Mesodermal cell (in vitro differentiated cells): ENCODE measurements around the gene ITM2A.

ENCODE experiments used
- H3K27ac ChIP-seq: 2 replicates; pipeline ENCODE4 v1.7.0; 2013; ENCODE audit warnings: mild to moderate bottlenecking, low read depth, low read length, moderate library complexity; ENCODE audit not compliant: severe bottlenecking
- H3K36me3 ChIP-seq: 2 replicates; pipeline ENCODE4 v1.7.1; 2013; ENCODE audit warnings: mild to moderate bottlenecking, low read length, moderate library complexity; ENCODE audit not compliant: control insufficient read depth, insufficient read depth
- H3K4me1 ChIP-seq: one replicate; pipeline ENCODE4 v1.7.1; 2013; ENCODE audit warnings: mild to moderate bottlenecking, low read length; ENCODE audit not compliant: insufficient read depth, control insufficient read depth, poor library complexity, severe bottlenecking
- H3K4me3 ChIP-seq: 2 replicates; pipeline ENCODE4 v1.7.0; 2013; ENCODE audit warnings: low read length, control low read depth, mild to moderate bottlenecking; ENCODE audit not compliant: insufficient read depth, poor library complexity, severe bottlenecking; ENCODE audit errors: extremely low read depth
- H3K9me3 ChIP-seq: 2 replicates; pipeline ENCODE4 v1.7.1; 2013; ENCODE audit warnings: mild to moderate bottlenecking, low read length, moderate library complexity; ENCODE audit not compliant: control insufficient read depth
- WGBS, 2 experiments: methylation state at CpG; one replicate each; pipeline ENCODE4 v1.1.5; 2013; ENCODE audit warnings: missing lambda C conversion rate in 2 of 2; ENCODE audit not compliant: insufficient coverage in 2 of 2; 5-methylcytosine and 5-hydroxymethylcytosine counted together

Gene ITM2A

DNA sequence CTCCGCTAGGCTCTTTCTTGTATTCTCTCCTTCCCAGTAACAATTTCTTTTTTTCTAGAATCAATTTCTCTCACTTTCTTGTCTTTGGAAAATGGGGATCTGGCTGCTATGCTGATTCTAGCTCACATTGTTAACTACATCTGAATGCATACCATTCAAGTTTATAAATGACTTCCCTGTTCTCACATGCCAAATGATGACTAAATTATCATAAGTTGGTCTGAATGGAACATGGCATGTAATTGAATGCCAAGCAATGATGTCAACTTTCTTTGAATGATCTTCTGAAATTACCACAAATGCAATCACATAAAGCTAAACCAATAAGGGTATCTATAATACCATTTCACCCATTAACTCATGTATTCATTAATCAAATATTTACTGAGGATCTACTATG, 2.7 kb upstream of the ITM2A start:
- no CpG with 5 or more reads among the region's 1 CpG for WGBS, 2 experiments
- Histone ChIP-seq H3K9me3 (no peaks in the 10 kb centered on the region), H3K4me3 (no peak overlapping the region), H3K4me1 (no peaks in the 10 kb centered on the region), H3K36me3 (no peaks in the 10 kb centered on the region), H3K27ac (no peak overlapping the region)

DNA sequence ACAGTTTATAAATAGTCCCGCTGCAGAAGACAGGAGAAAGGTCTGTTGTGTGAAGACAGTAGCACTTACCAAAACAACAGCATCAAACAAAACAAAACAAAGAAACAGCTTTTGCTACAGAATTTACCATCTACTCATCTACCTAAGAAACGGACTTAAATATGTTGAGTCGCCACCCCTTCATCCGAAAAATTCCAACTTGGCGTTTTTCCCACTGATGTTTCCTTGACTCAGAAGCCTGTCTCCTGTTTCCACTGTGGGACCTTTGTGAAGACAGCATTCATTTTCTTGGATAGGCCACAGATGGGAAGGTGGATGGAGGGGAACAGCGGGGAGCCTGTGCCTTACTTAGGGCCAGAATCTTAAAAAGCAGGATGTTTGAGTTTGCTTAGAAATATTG, 1.3 kb upstream of the ITM2A start:
- 80% methylated on average over 1 of the region's 6 CpGs; no CpG with 5 or more reads in 1 of the 2 experiments for WGBS, 2 experiments
- no peaks in the 10 kb centered on the region for H3K36me3 ChIP-seq

DNA sequence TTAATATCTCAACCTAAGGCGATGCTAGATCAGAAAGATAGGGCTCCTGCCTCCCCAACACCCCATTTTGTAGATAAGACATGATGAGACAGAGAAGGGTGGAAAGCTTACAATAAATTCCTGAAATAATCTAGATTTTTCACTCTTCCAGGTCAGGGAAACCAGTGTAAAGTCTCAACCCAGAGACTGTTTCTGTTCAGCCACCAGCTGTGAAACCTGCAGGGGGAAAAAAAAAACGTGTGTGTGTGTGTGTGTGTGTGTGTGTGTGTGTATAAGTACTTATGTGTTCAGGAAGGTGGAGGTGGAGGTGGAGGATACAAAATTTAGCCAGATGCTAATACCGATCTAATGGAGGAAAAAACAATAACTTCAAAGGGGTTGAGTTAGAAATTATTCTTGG, 773 bp upstream of the ITM2A start:
- WGBS, 2 experiments, result no CpG with 5 or more reads among the region's 3 CpGs
- no peaks in the 10 kb centered on the region for H3K36me3 ChIP-seq
- H3K4me3 ChIP-seq, result peak overlapping the region; percentile 36
- no peak overlapping the region for H3K27ac ChIP-seq
- H3K4me1 ChIP-seq, result no peaks in the 10 kb centered on the region
- H3K9me3 ChIP-seq, result no peaks in the 10 kb centered on the region

More for the DNA sequence above, 1.3 kb upstream of the ITM2A start:
- no peak overlapping the region for H3K4me3 ChIP-seq
- H3K27ac ChIP-seq, result no peak overlapping the region
- H3K9me3 ChIP-seq, result no peaks in the 10 kb centered on the region
- no peaks in the 10 kb centered on the region for H3K4me1 ChIP-seq

DNA sequence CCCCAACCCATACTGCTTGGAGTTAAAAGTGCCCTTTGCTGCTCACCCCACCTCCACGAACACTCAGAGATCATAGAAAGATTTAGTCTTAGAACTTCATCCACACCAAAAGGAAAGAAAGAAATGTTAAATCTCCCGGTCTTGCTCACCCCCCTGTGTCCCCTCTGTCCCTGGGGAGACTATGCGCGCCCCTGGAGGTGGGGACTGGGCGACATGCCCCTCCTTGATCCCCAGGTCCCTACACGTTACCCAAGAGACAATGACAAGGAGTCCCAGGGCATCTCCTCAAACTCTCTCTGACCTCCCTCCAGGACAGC, 620 bp downstream of the ITM2A start:
- no peaks in the 10 kb centered on the region for H3K9me3 ChIP-seq
- H3K36me3 ChIP-seq, result no peaks in the 10 kb centered on the region
- no peaks in the 10 kb centered on the region for H3K4me1 ChIP-seq
- H3K4me3 ChIP-seq, result peak overlapping the region; percentile 36
- WGBS, 2 experiments, result no CpG with 5 or more reads among the region's 6 CpGs
- H3K27ac ChIP-seq, result no peak overlapping the region

DNA sequence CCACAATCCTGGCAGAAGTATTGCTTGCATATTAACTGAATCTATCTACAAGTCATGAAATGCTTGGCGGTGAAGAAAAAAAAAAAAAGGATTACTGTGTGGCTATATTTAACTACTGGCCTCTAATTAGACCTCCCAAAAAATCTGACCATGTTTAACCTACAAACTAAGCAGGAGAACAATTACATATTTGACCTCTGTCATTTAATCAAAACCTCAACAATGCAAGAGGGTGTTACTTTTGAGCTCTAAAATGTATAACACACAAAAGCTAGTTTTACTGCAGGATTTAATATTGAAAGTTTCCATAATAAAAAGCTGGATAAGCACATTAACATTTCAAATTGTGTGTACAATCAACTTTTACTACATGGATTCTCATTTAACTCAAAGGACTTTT, 1.5 kb downstream of the ITM2A start:
- Histone ChIP-seq H3K9me3 (no peaks in the 10 kb centered on the region), H3K27ac (no peak overlapping the region), H3K4me3 (no peak overlapping the region), H3K36me3 (no peaks in the 10 kb centered on the region), H3K4me1 (no peaks in the 10 kb centered on the region)
- WGBS, 2 experiments, result no CpG with 5 or more reads among the region's 1 CpG

DNA sequence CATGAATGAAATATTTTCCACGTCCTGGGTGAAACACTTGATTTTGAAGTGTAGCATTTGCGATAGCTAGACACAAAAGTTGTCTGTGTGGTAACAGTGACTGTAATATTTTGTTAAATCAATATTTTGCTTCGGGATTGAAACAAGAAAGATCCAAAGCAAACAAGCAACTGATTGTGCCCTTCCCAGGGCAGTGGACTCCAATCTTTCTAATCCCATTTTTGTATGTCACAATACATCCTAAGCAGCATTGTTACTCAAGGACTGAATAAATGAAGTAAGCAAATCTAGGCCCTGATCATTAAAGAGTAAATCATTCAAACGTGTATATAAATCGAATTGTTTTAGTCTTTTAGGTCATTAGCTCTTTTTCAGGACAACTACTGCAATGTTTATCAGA, 2.8 kb downstream of the ITM2A start:
- no peaks in the 10 kb centered on the region for H3K9me3 ChIP-seq
- no peaks in the 10 kb centered on the region for H3K36me3 ChIP-seq
- no peaks in the 10 kb centered on the region for H3K4me1 ChIP-seq
- no peak overlapping the region for H3K27ac ChIP-seq
- H3K4me3 ChIP-seq, result no peak overlapping the region
- WGBS, 2 experiments, result no CpG with 5 or more reads among the region's 5 CpGs

DNA sequence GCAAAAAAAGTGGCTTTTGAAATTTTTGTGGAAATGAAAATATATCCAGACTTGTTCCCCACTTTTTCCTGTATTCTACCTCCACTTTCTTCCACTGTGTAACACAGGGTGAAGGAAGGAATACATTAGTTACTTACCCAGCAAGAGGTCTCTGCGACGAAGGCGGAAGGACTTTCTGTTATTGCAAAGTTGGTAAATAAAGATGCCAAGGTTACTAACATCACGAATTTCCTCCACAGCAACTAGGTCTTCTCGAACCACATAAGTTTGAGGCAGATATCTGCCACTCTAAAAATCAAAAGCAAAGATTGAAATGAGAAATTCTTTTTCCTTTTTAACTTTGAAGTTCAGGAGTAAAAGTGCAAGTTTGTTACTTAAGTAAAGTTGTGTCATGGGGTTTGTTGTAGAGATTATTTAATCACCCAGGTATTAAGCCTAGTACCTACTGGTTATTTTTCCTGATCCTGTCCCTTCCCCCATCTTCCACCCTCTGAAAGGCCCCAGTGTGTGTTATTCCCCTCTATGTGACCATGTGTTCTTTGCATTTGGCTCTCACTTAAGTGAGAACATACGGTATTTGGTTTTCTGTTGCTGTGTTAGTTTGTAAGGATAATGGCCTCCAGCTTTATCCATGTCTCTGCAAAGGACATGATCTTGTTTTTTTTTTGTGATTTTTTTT, 5.8 kb downstream of the ITM2A start:
- no peak overlapping the region for H3K27ac ChIP-seq
- H3K9me3 ChIP-seq, result no peaks in the 10 kb centered on the region
- H3K4me3 ChIP-seq, result no peak overlapping the region
- no peaks in the 10 kb centered on the region for H3K4me1 ChIP-seq
- no peaks in the 10 kb centered on the region for H3K36me3 ChIP-seq
- WGBS, 2 experiments, result no CpG with 5 or more reads among the region's 6 CpGs

DNA sequence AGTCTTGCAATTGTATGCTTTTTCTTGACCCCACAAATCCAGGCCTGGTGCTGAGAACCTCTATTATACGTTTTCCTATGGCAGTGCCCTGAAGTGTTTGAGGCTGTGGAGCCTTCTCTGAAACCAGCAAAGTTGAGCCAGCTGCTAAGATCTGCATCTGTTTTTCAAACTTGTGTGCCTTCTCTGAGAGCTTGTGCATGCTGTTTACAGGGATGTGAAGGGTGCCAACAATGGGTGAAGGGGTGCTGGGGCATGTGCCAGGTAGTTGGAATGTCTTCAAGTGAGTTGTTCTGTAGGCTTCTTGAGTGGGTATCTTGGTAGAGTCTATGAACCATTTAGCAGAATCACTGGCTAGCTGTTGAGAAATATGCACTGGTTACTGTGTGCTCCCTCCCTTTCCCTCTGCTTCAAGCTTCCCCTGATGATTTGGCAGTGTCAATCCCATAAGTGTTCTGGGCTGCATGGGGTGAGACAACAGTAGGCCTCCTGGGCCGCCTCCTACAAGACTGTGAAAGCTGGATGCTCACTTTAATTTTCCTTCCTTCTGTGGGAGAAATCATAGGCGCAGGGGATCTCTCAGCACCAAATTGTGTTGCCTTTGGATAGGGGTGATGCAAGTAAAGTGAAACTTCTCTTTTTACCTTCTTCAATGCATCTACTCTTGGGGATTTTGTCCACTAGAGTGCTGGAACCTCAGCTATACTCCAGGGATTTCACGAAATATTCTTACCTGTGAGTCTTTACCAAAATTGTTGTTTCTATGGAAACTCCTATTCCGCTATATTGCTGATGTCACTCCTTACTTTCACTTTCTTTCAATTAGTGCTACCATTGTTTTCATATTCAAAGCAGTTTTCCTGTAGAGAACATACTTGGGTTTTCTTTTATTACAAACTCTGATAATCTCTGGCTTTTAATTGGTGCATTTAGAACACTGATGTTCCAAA, 30.0 kb downstream of the ITM2A start:
- Histone ChIP-seq H3K4me1 (no peaks in the 10 kb centered on the region), H3K27ac (no peak overlapping the region), H3K4me3 (no peak overlapping the region), H3K9me3 (no peaks in the 10 kb centered on the region), H3K36me3 (no peaks in the 10 kb centered on the region)
- WGBS, 2 experiments, result 67 to 79% methylated on average over 1 to 2 of the region's 5 CpGs

DNA sequence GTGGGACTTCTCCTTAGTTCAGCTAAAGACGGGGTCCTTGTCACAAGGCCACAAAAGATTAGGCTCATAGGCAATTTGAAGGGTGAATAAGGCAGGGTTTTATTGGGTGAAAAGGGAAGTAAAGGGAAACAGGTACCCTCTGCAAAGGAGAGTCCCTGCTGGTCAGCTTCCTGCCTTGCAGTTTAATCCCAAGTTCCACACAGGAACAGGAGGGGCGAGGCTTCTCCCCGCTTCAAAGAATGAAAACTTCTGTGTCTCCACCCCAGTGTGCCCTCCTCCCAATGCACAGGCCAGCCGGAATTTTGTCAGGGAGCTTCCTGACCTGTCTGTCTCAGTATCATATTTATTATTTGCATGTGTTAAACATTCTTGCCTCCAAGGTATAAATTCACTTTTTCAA, 37.1 kb downstream of the ITM2A start:
- H3K27ac ChIP-seq, result no peak overlapping the region
- WGBS, 2 experiments, result no CpG with 5 or more reads among the region's 4 CpGs

DNA sequence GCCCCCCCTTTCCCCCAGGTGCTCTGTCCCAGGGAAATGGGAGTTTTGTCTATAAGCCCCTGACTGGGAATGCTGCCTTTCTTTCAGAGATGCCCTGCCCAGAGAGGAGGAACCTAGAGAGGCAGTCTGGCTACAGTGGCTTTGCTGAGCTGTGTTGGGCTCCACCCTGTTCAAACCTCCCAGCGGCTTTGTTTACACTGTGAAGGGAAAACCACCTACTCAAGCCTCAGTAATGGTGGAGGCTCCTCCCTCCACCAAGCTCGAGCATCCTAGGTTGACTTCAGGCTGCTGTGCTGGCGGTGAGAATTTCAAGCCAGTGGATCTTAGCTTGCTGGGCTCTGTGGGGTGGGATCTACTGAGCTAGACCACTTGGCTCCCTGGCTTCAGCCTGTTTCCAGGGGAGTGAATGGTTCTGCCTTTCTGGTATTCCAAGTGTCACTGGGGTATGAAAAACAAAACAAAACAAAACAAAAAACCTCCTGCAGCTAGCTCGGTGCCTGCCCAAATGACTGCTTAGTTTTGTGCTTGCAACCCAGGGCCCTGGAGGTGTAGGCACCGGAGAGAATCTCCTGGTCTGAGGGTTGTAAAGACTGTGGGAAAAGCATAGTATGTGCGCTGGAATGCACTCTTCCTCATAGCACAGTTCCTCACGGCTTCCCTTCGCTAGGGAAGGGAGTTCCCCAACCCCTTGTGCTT, 41.7 kb downstream of the ITM2A start:
- Histone ChIP-seq H3K9me3 (no peaks in the 10 kb centered on the region), H3K36me3 (no peaks in the 10 kb centered on the region), H3K4me1 (no peaks in the 10 kb centered on the region), H3K4me3 (no peak overlapping the region), H3K27ac (no peak overlapping the region)
- WGBS, 2 experiments, result no CpG with 5 or more reads among the region's 8 CpGs

More for the DNA sequence above, 37.1 kb downstream of the ITM2A start:
- Histone ChIP-seq H3K9me3 (no peaks in the 10 kb centered on the region), H3K36me3 (no peaks in the 10 kb centered on the region), H3K4me3 (no peak overlapping the region), H3K4me1 (no peaks in the 10 kb centered on the region)
